ENCODE data around the gene PSAPL1. TPM values are rescaled to one million over a fixed set of nuclear protein-coding genes. Genes with fewer than 3 reads are reported as not detected.

The PSAPL1 gene
- total and polyA plus RNA-seq, 9 of the 15 experiments (the other 6 are each of a cell fraction or from before 2014, with no cell fraction given): not detected

- H3K4me1 ChIP-seq (replicated peaks in 1 of 2; ENCODE audit: control insufficient read depth in 2 of 2, insufficient read depth in 2 of 2, low read length in 2 of 2): no peaks in the 10 kb centered on the region; a peak in 1 of 5 replicates
- CTCF ChIA-PET (ENCODE audit: low intra/inter-chr PET ratio): no interaction called here
- intact Hi-C loops (cut with micrococcal nuclease): no loop called here
- no peaks in the 10 kb centered on the region for H3K36me3 ChIP-seq (ENCODE audit: control insufficient read depth, insufficient read depth, low read length)
- peaks cover 2% of the 10 kb centered on the region for H3K9me1 ChIP-seq (ENCODE audit: control insufficient read depth, insufficient read depth, low read length)
- H3K4me3 ChIP-seq: no peak overlapping the region
- FAIRE-seq: no peak
- no peak overlapping the region for H3K4me2 ChIP-seq (ENCODE audit: insufficient read depth, low read length)
- no peak for DNase-seq (ENCODE audit: extremely low read depth in 1 of 4, low spot score in 3 of 4)
- no peak overlapping the region for H2AFZ ChIP-seq (ENCODE audit: low read depth, low read length)
- no peak for ATAC-seq
- no peak for TF ChIP-seq RBBP5 (IDR thresholded peaks at IDR 0.05; ENCODE audit: borderline replicate concordance, insufficient read depth, low read length, poor library complexity, severe bottlenecking)
- in situ Hi-C loops (cut with MboI): no loop called here
- no peaks in the 10 kb centered on the region for H3K9me3 ChIP-seq (replicated peaks; ENCODE audit: control insufficient read depth, insufficient read depth, low read depth, low read length)
- BruUV-seq (replicated peaks): no TSS peak
- H3K27ac ChIP-seq (ENCODE audit: extremely low read depth, low read depth, low read length): no peak overlapping the region
- H4K20me1 ChIP-seq (replicated peaks; ENCODE audit: control insufficient read depth, insufficient read depth, low read length): peaks cover 12% of the 10 kb centered on the region
- H3K27me3 ChIP-seq (ENCODE audit: control insufficient read depth in 2 of 2, insufficient read depth in 2 of 2, low read length in 2 of 2): peaks cover 12 to 70% of the 10 kb centered on the region in 2 experiments; a peak in 4 of 5 replicates
- WGBS (ENCODE audit: insufficient coverage, low coverage, missing lambda C conversion rate): 1% methylated on average over 21 of the region's 21 CpGs
- POLR2A ChIA-PET: interaction anchor here (0.6 kb wide), 1 partner anchor 28 kb away, joined by 3 read pairs; no protein-coding TSS in a partner anchor
- H3K79me2 ChIP-seq (ENCODE audit: control insufficient read depth, insufficient read depth, low read length): no peaks in the 10 kb centered on the region
- no peak overlapping the region; a peak in 1 of 4 replicates for H3K9ac ChIP-seq (ENCODE audit: insufficient read depth in 1 of 2, low read depth in 2 of 2, low read length in 2 of 2)
Observed at GRCh38 chr4:7394681-7395451, 39.9 kb downstream of the PSAPL1 start.
